Activated naive CD4-positive, alpha-beta T cell treated with anti-CD3 and anti-CD28 coated beads, Interleukin-2, amount 50 U/mL, for 72 hours (primary cell): Measurements from ENCODE around the gene ING1. TPM values are rescaled to one million over a fixed set of nuclear protein-coding genes. Genes with fewer than 3 reads are reported as not detected.
"Not testable (repeated sequence)": the region's sequence is repeated elsewhere in the genome, so short reads cannot be mapped to it uniquely, and the experiment has no call there.

Source experiments
- ATAC-seq, 2 donors: fragments of 150-1000 bp; cut with Tn5 transposase; 2 replicates each; pipeline ENCODE4 v1.10.0; 2021; ENCODE audit warnings: mild to moderate bottlenecking in 2 of 2, moderate library complexity in 2 of 2
- DNase-seq, 2 donors: peaks; one replicate each; pipeline ENCODE4 v3.0.0; 2021 to 2022; ENCODE audit warnings: low spot score in 2 of 2
- H3K27ac Mint-ChIP-seq, 2 donors: one replicate each; pipeline ENCODE4 v1.8.0; 2022; ENCODE audit warnings: mild to moderate bottlenecking in 2 of 2, mixed read lengths in 2 of 2
- H3K36me3 Mint-ChIP-seq, 2 donors: one replicate each; pipeline ENCODE4 v1.8.0; 2022; ENCODE audit warnings: mixed read lengths in 2 of 2
- H3K9me3 Mint-ChIP-seq, 2 donors: one replicate each; pipeline ENCODE4 v1.8.0; 2022; ENCODE audit warnings: mixed read lengths in 2 of 2
- total RNA-seq, 2 donors: library from RNA; stranded (reverse); gene quantifications; one replicate each; pipeline ENCODE4 v1.2.3, GENCODE V29; 2022

ING1 gene
- total RNA-seq, 2 donors from 2014 or later, result 19.6 to 26.7 TPM

GRCh38 chr13:110685305-110686020 is 28.0 kb upstream of the ING1 start:
- Mint-ChIP-seq H3K36me3 (peaks cover 5 to 6% of the 10 kb centered on the region in 2 donors), H3K9me3 (no peaks in the 10 kb centered on the region), H3K27ac (peak overlapping the region in 1 of 2 donors; percentile 48)
- no peak for ATAC-seq
- no peak for DNase-seq

- H3K36me3 Mint-ChIP-seq, result peaks cover 0 to 6% of the 10 kb centered on the region in 2 donors
- no peak for ATAC-seq
- H3K27ac Mint-ChIP-seq, result no peak overlapping the region
- H3K9me3 Mint-ChIP-seq, result no peaks in the 10 kb centered on the region
- DNase-seq, result no peak
Observed at GRCh38 chr13:110687736-110688135, 25.8 kb upstream of the ING1 start.

- no peaks in the 10 kb centered on the region for H3K9me3 Mint-ChIP-seq
- H3K36me3 Mint-ChIP-seq, result peaks cover 0 to 6% of the 10 kb centered on the region in 2 donors
- ATAC-seq (no peak), DNase-seq (no peak)
- no peak overlapping the region for H3K27ac Mint-ChIP-seq
Observed at GRCh38 chr13:110689041-110689440, 24.5 kb upstream of the ING1 start.

GRCh38 chr13:110689711-110690110 is 23.8 kb upstream of the ING1 start:
- DNase-seq (no peak), ATAC-seq (no peak)
- peaks cover 0 to 6% of the 10 kb centered on the region in 2 donors for H3K36me3 Mint-ChIP-seq
- H3K27ac Mint-ChIP-seq, result no peak overlapping the region
- no peaks in the 10 kb centered on the region for H3K9me3 Mint-ChIP-seq

- DNase-seq (no peak), ATAC-seq (no peak)
- H3K9me3 Mint-ChIP-seq, result no peaks in the 10 kb centered on the region
- H3K27ac Mint-ChIP-seq, result peak overlapping the region in 1 of 2 donors; percentile 17
- H3K36me3 Mint-ChIP-seq, result peaks cover 0 to 2% of the 10 kb centered on the region in 2 donors
Observed at GRCh38 chr13:110690516-110690915, 23.0 kb upstream of the ING1 start.

- not testable (repeated sequence) for DNase-seq, H3K27ac Mint-ChIP-seq, ATAC-seq, H3K9me3 Mint-ChIP-seq
- H3K36me3 Mint-ChIP-seq, result peaks cover 6 to 22% of the 10 kb centered on the region in 2 donors
Observed at GRCh38 chr13:110695774-110696173, 17.7 kb upstream of the ING1 start.

- H3K36me3 Mint-ChIP-seq, result peaks cover 10 to 22% of the 10 kb centered on the region in 2 donors
- DNase-seq, result no peak
- peak overlapping the region in 1 of 2 donors; percentile 29 for H3K27ac Mint-ChIP-seq
Observed at GRCh38 chr13:110696776-110697175, 16.7 kb upstream of the ING1 start.

GRCh38 chr13:110697842-110698241 is 15.7 kb upstream of the ING1 start:
- H3K36me3 Mint-ChIP-seq, result peaks cover 16 to 25% of the 10 kb centered on the region in 2 donors
- H3K27ac Mint-ChIP-seq, result peak overlapping the region in 1 of 2 donors; percentile 68
- H3K9me3 Mint-ChIP-seq, result no peaks in the 10 kb centered on the region
- ATAC-seq, result no peak
- no peak for DNase-seq

More at GRCh38 chr13:110696776-110697175, 16.7 kb upstream of the ING1 start:
- no peaks in the 10 kb centered on the region for H3K9me3 Mint-ChIP-seq
- ATAC-seq, result no peak

- ATAC-seq (peak in 1 of 2 donors; percentile 20), DNase-seq (no peak)
- H3K36me3 Mint-ChIP-seq, result peaks cover 16 to 29% of the 10 kb centered on the region in 2 donors
- H3K9me3 Mint-ChIP-seq, result no peaks in the 10 kb centered on the region
- no peak overlapping the region for H3K27ac Mint-ChIP-seq
Observed at GRCh38 chr13:110698689-110699088, 14.8 kb upstream of the ING1 start.

GRCh38 chr13:110699148-110700145 is 14.1 kb upstream of the ING1 start:
- ATAC-seq (no peak), DNase-seq (no peak)
- H3K36me3 Mint-ChIP-seq, result peaks cover 16 to 29% of the 10 kb centered on the region in 2 donors
- no peaks in the 10 kb centered on the region for H3K9me3 Mint-ChIP-seq
- H3K27ac Mint-ChIP-seq, result peak overlapping the region in 1 of 2 donors; percentile 64

- Mint-ChIP-seq H3K9me3 (no peaks in the 10 kb centered on the region), H3K27ac (peak overlapping the region in 1 of 2 donors; percentile 64), H3K36me3 (peaks cover 16 to 33% of the 10 kb centered on the region in 2 donors)
- ATAC-seq (no peak), DNase-seq (no peak)
Observed at GRCh38 chr13:110700186-110700585, 13.3 kb upstream of the ING1 start.

GRCh38 chr13:110700641-110701040 is 12.9 kb upstream of the ING1 start:
- peaks cover 16 to 36% of the 10 kb centered on the region in 2 donors for H3K36me3 Mint-ChIP-seq
- no peak overlapping the region for H3K27ac Mint-ChIP-seq
- H3K9me3 Mint-ChIP-seq, result no peaks in the 10 kb centered on the region
- no peak for DNase-seq
- ATAC-seq, result no peak

GRCh38 chr13:110701061-110701460 is 12.4 kb upstream of the ING1 start:
- not testable (repeated sequence) for DNase-seq, ATAC-seq, H3K9me3 Mint-ChIP-seq, H3K27ac Mint-ChIP-seq
- peaks cover 16 to 36% of the 10 kb centered on the region in 2 donors for H3K36me3 Mint-ChIP-seq

GRCh38 chr13:110702089-110702488 is 11.4 kb upstream of the ING1 start:
- Mint-ChIP-seq H3K9me3 (no peaks in the 10 kb centered on the region), H3K27ac (peak overlapping the region; percentile 1 to 70), H3K36me3 (peaks cover 16 to 36% of the 10 kb centered on the region in 2 donors)
- ATAC-seq, result no peak
- DNase-seq, result no peak

GRCh38 chr13:110702591-110703526 is 10.6 kb upstream of the ING1 start:
- DNase-seq, result no peak
- Mint-ChIP-seq H3K27ac (peak overlapping the region; percentile 1 to 41), H3K9me3 (no peaks in the 10 kb centered on the region), H3K36me3 (peaks cover 16 to 36% of the 10 kb centered on the region in 2 donors)
- ATAC-seq, result no peak

GRCh38 chr13:110705356-110705825 is 8.1 kb upstream of the ING1 start:
- ATAC-seq (no peak), DNase-seq (no peak)
- Mint-ChIP-seq H3K27ac (peak overlapping the region; percentile 79 to 93), H3K36me3 (peaks cover 10 to 16% of the 10 kb centered on the region in 2 donors), H3K9me3 (no peaks in the 10 kb centered on the region)
